Gastroesophageal sphincter (tissue), 4 donors: Measurements from ENCODE around the gene NEU1. TPM values are rescaled to one million over a fixed set of nuclear protein-coding genes. Genes with fewer than 3 reads are reported as not detected.
"Not testable (repeated sequence)": the region's sequence is repeated elsewhere in the genome, so short reads cannot be mapped to it uniquely, and the experiment has no call there.

Experiments
- ATAC-seq: fragments of 150-250 bp; one replicate; pipeline ENCODE4 v1.9.1; 2016; ENCODE audit warnings: mild to moderate bottlenecking, moderate library complexity
- H3K27ac ChIP-seq, 4 donors: fragments of 200-600 bp; sonication (generic) in 3 of 4; 1 replicate in 3 of 4; 2 replicates in 1 of 4; pipeline ENCODE4 v1.5.1; 2016 to 2019
- H3K27me3 ChIP-seq: fragments of 200-600 bp; sonication (generic); one replicate; pipeline ENCODE4 v1.5.1; 2019
- H3K36me3 ChIP-seq, 2 donors: fragments of 200-600 bp; sonication (generic); one replicate each; pipeline ENCODE4 v1.5.1; 2019; ENCODE audit warnings: control low read depth in 1 of 2
- H3K4me1 ChIP-seq, 3 donors: fragments of 200-600 bp; sonication (generic); 1 replicate in 2 of 3; 2 replicates in 1 of 3; pipeline ENCODE4 v1.5.1; 2016 to 2019; ENCODE audit warnings: control low read depth in 2 of 3
- H3K4me3 ChIP-seq, 2 donors: fragments of 200-600 bp; sonication (generic); one replicate each; pipeline ENCODE4 v1.5.1; 2019; ENCODE audit warnings: mild to moderate bottlenecking in 1 of 2, moderate library complexity in 1 of 2
- H3K9me3 ChIP-seq, 3 donors: fragments of 200-600 bp; sonication (generic); one replicate each; pipeline ENCODE4 v1.5.1; 2017 to 2019; ENCODE audit warnings: control low read depth in 2 of 3
- EP300 ChIP-seq: sonication (generic); formaldehyde crosslinking; IDR thresholded peaks from one replicate; pipeline ENCODE4 v1.6.1; 2017; ENCODE audit warnings: antibody characterized with exemption, mild to moderate bottlenecking
- POLR2A ChIP-seq, 2 donors: fragments of 450-650 bp; IDR thresholded peaks; one replicate each; pipeline ENCODE4 v1.6.1; 2017; ENCODE audit warnings: antibody characterized with exemption in 2 of 2, mild to moderate bottlenecking in 2 of 2, moderate library complexity in 1 of 2
- POLR2AphosphoS5 ChIP-seq: sonication (generic); formaldehyde crosslinking; IDR thresholded peaks from one replicate; pipeline ENCODE4 v1.6.1; 2017; ENCODE audit warnings: antibody characterized with exemption
- WGBS, 2 donors: methylation state at CpG; one replicate each; pipeline ENCODE4 v1.1.5; 2018; ENCODE audit warnings: low coverage in 1 of 2; 5-methylcytosine and 5-hydroxymethylcytosine counted together
- total RNA-seq, 4 donors: library from RNA; depleted of rRNA; stranded (reverse); fragments of >200 nt; gene quantifications; one replicate each; pipeline ENCODE4 v1.1.0, GENCODE V29; 2016
- TF ChIP-seq, protein P1 (sequence below), 4 experiments: fragments of 200-600 bp in 2 of 4; fragments of 450-650 bp in 2 of 4; sonication (generic) in 1 of 4; IDR thresholded peaks; one replicate each; pipeline ENCODE4 v1.5.1; 2017 to 2019; ENCODE audit warnings: antibody characterized with exemption in 4 of 4, mild to moderate bottlenecking in 2 of 4, moderate library complexity in 2 of 4

Gene NEU1
- total RNA-seq, 4 donors from 2014 or later = 28.2 to 39.1 (median 30.5) TPM

DNA sequence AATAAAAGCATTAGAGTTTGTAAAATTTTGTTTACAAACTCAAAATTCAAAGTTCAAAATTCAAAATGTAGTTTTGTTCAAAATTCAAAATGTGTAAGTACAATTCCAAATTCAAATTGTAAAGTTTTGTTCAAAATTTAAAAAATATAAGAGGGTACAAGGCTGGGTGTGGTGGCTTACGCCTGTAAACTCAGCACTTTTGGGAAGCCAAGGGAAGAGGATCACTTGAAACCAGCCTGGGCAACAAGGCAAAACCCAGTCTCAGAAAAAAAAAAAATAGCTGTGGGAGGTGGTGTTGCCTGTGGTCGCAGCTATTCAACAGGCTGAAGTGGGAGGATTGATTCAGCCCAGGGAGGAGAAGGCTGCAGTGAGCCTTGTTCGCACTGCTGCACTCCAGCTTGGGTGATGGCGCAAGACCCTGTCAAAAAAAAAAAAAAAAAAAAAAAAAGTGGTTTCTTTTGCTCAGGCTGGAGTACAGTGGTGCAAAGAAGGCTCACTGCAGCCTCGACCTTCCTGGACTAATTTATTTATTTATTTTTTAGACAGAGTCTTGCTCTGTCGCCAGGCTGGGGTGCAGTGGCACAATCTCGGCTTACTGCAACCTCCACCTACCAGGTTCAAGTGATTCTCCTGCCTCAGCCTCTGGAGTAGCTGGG lies 44.7 kb upstream of the NEU1 start:
- TF ChIP-seq EP300 (no peak), POLR2AphosphoS5 (no peak), POLR2A (IDR thresholded peaks at IDR 0.05) (no peak)
- TF ChIP-seq, protein P1, sequence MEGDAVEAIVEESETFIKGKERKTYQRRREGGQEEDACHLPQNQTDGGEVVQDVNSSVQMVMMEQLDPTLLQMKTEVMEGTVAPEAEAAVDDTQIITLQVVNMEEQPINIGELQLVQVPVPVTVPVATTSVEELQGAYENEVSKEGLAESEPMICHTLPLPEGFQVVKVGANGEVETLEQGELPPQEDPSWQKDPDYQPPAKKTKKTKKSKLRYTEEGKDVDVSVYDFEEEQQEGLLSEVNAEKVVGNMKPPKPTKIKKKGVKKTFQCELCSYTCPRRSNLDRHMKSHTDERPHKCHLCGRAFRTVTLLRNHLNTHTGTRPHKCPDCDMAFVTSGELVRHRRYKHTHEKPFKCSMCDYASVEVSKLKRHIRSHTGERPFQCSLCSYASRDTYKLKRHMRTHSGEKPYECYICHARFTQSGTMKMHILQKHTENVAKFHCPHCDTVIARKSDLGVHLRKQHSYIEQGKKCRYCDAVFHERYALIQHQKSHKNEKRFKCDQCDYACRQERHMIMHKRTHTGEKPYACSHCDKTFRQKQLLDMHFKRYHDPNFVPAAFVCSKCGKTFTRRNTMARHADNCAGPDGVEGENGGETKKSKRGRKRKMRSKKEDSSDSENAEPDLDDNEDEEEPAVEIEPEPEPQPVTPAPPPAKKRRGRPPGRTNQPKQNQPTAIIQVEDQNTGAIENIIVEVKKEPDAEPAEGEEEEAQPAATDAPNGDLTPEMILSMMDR (IDR thresholded peaks at IDR 0.05) = no peak
- 56 to 70% methylated on average over 6 to 7 of the region's 7 CpGs for WGBS, 2 donors
- Histone ChIP-seq H3K9me3 (no peaks in the 10 kb centered on the region), H3K4me1 (peaks cover 0 to 20% (median 3%) of the 10 kb centered on the region in 3 donors), H3K36me3 (no peaks in the 10 kb centered on the region), H3K27me3 (no peaks in the 10 kb centered on the region), H3K27ac (no peak overlapping the region), H3K4me3 (no peak overlapping the region)
- ATAC-seq = peak; percentile 11

DNA sequence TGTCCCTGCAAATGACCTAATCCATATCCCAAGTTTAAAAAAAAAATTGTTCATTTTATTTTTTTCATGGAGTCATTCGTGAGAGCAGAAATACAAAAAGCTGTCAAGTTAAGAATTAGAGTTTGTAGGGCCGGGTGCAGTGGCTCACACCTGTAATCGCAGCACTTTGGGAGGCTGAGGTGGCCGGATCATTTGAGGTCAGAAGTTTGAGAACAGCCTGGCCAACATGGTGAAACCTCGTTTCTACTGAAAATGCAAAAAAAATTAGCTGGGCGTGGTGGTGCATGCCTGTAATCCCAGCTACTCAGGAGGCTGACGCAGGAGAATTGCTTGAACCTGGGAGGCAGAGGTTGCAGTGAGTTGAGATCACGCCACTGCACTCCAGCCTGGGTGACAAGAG lies 44.1 kb upstream of the NEU1 start:
- H3K4me3 ChIP-seq, H3K9me3 ChIP-seq, H3K27ac ChIP-seq, ATAC-seq, H3K27me3 ChIP-seq, H3K36me3 ChIP-seq: not testable (repeated sequence)
- WGBS, 2 donors = 80 to 81% methylated on average over 1 to 8 of the region's 8 CpGs
- peaks cover 0 to 20% (median 3%) of the 10 kb centered on the region in 3 donors for H3K4me1 ChIP-seq

DNA sequence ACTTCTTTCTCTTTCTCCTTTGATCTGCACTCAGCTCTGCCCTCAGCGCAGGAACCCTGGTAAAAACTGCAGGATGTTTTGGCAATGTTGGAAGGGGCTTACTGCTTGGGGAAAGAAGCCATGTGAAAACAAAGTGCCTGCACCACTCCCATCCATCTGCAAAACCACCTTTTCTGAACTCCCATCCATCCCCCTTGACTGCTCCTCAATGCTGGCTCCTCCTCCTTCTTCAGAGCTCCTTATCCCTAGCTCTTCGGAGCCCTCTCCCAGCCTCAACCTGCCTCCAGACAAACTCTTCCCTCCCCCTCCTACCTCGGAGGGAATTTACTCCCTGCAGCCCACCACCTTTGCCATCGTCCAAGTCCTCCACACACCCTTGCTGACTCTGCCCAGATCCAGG lies 43.5 kb upstream of the NEU1 start:
- H3K27ac ChIP-seq = no peak overlapping the region
- no peaks in the 10 kb centered on the region for H3K27me3 ChIP-seq
- TF ChIP-seq EP300 = no peak
- TF ChIP-seq POLR2AphosphoS5 = no peak
- TF ChIP-seq POLR2A (IDR thresholded peaks at IDR 0.05) = no peak
- TF ChIP-seq, protein P1 (IDR thresholded peaks at IDR 0.05) = no peak
- no peak overlapping the region for H3K4me3 ChIP-seq
- H3K9me3 ChIP-seq = no peaks in the 10 kb centered on the region
- peaks cover 0 to 26% (median 6%) of the 10 kb centered on the region in 3 donors for H3K4me1 ChIP-seq
- no peak for ATAC-seq
- H3K36me3 ChIP-seq = no peaks in the 10 kb centered on the region
- WGBS, 2 donors = 40 to 43% methylated on average over 2 to 4 of the region's 4 CpGs

DNA sequence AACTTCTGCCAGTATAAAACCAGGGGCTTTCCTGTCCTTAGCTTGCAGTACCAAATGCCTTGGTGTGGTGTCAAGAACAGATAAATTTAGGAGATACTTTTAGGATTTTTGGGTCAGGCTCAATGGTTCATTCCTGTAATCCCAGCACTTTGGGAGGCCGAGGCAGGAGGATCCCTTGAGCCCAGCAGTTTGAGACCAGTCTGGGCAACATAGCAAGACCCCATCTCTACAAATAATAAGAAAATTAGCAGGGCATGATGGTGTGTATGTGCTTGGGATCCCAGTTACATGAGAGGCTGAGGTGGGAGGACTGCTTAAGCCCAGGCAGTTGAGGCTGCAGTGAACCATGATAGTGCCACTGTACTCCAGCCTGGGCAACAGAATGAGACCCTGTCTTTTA lies 42.4 kb upstream of the NEU1 start:
- ATAC-seq = no peak

DNA sequence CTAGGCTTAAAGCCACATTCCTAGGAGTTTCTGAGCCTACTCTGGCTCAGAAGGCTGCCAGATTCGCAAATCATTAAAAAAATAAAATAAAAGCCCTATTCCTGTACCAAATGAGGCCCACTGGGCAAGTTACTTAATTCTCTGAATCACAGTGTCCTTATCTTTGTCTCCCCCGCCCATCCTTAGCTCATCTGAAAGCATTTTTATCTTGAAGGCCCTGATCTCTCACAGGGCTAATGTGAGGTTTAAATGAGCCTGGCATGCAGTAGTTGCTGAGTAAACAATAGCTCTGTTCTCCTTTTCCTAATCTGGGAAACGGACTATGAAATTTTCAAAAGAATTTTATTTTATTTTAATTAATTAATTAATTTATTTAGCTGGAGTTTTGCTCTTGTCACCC lies 41.3 kb upstream of the NEU1 start:
- Histone ChIP-seq H3K4me3 (no peak overlapping the region), H3K27me3 (no peaks in the 10 kb centered on the region), H3K9me3 (no peaks in the 10 kb centered on the region), H3K27ac (peak overlapping the region in 3 of 4 donors; percentile 87 to 92 (median 89)), H3K36me3 (no peaks in the 10 kb centered on the region), H3K4me1 (peaks cover 0 to 48% (median 11%) of the 10 kb centered on the region in 3 donors)
- 50 to 74% methylated on average over 3 of the region's 3 CpGs for WGBS, 2 donors
- ATAC-seq = no peak
- TF ChIP-seq EP300 (no peak), POLR2A (IDR thresholded peaks at IDR 0.05) (no peak), POLR2AphosphoS5 (no peak)
- TF ChIP-seq, protein P1 (IDR thresholded peaks at IDR 0.05) = no peak

More for the DNA sequence above, 42.4 kb upstream of the NEU1 start:
- 100% methylated on average over 1 of the region's 1 CpG; no CpG with 5 or more reads in 1 of the 2 donors for WGBS, 2 donors
- Histone ChIP-seq H3K4me1 (peaks cover 0 to 37% (median 11%) of the 10 kb centered on the region in 3 donors), H3K36me3 (no peaks in the 10 kb centered on the region), H3K27ac (no peak overlapping the region), H3K9me3 (no peaks in the 10 kb centered on the region), H3K4me3 (no peak overlapping the region), H3K27me3 (no peaks in the 10 kb centered on the region)
- TF ChIP-seq POLR2A (IDR thresholded peaks at IDR 0.05) = no peak
- no peak for TF ChIP-seq POLR2AphosphoS5
- TF ChIP-seq, protein P1 (IDR thresholded peaks at IDR 0.05) = no peak
- no peak for TF ChIP-seq EP300
